GM12801 (cell line): Measurements from ENCODE around the gene AMER2.

Experiments used
- TF ChIP-seq, protein P1 (sequence below): IDR thresholded peaks from one replicate; pipeline ENCODE4 v1.5.1; 2011; ENCODE audit warnings: control low read depth; ENCODE audit not compliant: insufficient read length; ENCODE audit errors: extremely low read depth

The AMER2 gene

DNA sequence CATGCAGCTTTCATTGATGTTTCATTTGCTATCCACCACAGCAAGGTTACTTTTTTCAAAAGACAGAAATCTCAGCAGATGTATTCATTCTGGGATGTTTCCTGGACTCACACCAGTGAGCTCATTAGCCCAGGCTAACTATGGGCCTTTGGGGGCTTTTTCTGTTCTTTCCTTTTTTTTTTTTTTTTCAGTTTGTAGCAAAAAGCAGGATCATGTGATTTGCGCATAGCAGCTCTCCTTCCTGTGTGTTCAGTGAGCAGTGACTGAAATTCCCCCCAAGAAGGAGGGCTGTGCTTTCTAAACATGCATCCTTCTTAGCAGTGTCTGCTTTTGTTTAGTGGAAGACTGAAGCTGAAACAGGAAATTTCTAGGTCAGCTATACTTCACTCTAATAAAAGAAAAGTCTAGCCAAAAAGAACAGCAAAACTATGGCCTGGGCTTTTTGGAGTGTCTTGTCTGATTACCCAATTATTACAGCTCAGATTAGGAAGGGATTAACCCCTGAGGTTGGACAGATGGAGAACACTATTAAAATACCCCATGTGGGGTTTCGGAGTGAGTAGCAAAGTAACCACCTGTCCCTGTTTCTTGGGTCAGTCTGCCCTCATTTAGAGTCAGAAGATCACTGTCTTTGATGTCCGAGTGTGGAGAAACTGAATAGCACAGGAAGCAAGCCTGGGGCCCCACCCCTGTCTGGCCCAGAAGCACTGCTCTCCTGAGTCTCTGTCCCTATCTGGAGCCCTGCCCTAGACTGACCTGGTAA, 8.9 kb upstream of the AMER2 start:
- TF ChIP-seq, protein P1, sequence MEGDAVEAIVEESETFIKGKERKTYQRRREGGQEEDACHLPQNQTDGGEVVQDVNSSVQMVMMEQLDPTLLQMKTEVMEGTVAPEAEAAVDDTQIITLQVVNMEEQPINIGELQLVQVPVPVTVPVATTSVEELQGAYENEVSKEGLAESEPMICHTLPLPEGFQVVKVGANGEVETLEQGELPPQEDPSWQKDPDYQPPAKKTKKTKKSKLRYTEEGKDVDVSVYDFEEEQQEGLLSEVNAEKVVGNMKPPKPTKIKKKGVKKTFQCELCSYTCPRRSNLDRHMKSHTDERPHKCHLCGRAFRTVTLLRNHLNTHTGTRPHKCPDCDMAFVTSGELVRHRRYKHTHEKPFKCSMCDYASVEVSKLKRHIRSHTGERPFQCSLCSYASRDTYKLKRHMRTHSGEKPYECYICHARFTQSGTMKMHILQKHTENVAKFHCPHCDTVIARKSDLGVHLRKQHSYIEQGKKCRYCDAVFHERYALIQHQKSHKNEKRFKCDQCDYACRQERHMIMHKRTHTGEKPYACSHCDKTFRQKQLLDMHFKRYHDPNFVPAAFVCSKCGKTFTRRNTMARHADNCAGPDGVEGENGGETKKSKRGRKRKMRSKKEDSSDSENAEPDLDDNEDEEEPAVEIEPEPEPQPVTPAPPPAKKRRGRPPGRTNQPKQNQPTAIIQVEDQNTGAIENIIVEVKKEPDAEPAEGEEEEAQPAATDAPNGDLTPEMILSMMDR = no peak

DNA sequence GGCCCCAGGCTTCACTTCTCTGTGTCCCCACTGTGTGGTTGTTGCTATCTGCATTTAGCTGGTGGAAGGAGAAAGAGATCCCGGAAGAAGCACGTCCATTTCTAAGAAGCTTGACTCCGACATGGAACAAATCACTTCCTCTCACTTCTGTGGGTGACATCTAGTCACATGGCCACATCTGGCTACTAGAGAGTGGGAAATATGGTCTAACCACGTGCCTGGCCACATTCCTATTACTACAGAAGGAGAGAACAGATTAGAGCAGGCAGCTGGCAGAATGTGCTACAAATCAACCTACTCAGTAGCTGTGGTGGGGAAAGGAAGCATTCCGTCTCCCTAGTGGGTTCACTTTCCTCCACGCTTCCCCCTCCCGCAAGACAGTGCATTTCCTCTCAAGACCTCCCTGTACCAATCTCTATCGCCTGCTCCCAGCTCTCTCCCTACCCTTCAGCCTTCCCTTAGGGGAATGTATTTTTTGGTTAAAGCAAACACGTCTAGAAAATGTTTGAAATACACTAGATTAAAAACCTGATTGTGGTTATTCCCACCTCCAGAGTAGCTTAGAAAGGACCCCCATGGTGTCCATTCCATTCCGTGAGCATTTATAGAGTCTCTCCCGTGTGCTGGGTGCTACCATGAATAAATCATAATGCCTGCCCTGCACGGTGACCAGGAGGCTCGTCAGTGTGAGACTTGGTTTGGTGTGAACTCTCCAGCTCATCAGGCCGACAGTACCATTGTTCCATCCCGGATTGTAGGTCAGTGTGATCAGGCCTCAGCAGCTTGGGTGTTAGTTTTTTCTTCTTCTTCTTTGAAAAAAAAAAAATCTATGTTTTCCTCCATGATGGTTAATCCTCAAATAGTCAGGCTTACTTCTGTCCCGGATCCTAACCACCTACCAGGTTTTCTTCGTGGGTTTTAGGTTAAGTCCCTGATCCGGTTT, 8.0 kb upstream of the AMER2 start:
- TF ChIP-seq, protein P1 = no peak

DNA sequence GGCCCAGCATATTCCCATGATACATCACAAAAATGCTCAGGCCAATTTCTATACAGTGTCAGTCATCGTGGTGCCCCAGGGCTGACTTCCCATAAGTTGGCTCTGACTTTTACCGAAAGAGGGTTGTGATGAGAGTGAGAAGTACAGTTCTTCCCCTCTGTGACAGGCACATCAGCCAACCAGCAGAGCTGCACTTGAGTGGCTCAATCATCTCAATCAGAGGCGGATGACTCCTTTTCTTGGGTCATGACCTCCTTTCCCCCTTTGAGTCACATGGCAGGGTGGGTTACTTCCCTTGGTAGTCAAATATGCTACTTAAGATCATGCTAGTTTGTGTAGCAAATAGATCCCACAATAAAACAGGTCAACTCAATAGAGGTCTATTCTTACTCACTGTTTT, 6.9 kb upstream of the AMER2 start:
- TF ChIP-seq, protein P1 = no peak

DNA sequence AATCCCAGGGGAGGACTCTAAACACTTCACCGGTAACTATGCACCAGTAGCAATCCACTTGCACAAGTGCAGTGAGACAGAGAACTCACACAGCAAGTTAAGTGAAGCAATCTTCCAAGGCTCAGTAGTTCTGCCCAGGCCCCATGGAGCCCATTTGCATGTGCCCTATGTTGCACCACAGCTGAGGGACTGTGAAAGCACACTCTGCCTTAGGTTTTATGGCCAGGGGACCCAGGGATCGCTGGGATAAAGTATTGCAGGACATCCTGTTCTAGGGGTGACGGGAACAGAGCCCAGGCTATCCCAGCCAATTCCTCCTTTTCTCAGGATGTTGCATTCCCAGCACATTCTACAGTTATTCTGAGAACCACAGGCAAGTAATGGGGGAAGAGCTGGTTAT, 6.0 kb upstream of the AMER2 start:
- TF ChIP-seq, protein P1 = no peak

DNA sequence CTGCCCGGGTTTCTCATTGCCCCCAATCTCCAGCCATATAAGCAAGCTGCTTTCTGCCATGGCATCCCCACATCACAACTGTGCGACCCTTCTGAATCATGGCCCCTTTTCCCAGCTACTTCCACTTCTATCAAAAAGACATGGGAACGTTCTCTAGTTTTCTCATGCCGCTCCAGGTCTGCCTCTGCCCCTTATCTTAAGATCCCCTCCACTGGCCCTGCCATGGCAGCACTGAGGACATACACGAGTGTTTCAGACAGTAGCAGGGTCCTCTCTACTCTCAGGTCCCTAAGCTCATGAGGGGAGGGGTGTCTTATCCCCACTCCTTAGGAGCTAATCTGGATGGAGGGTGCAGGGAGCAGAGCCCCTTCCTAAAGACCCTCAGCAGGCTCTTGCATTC, 5.5 kb upstream of the AMER2 start:
- TF ChIP-seq, protein P1 = no peak

DNA sequence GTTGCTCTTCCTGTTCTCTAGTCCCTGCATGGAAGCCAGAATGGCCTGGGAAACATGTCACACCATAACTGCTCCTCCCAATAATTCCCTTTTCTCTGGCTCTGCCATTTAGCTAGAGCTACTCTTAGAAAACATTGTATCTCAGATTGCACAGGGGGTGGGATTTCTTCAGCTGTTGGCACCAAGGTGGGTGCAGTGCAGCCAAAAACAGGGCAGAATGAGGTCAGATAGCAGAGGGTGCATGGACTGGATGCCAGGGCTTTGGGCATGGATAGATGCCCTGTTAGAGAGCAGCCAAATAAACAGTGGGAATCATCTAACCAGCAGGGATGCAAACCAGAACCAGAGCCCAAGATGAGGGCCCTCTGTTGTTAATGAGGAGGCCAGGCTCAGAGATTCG, 4.9 kb upstream of the AMER2 start:
- TF ChIP-seq, protein P1 = no peak

DNA sequence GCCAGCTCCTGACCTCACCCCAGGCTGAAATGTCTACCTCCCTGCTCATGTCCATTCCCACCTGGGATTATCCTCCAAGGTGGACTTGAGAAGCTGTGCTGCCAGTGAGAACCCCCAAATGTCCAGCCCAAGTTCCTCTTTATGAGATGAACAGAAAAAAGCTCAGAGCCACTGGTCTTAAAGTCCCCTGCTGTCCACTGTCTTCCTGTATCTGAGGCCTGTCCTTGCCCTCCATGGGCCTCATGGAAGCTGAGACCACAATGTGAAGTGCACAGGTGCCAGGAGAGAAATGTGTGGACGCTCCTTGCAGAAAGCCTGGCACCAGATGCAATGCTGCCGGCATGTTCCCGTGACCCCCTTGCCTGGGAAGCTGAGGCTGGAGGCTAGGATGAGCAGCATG, 3.3 kb upstream of the AMER2 start:
- TF ChIP-seq, protein P1 = no peak
